Heart left ventricle (tissue), 16 donors: Measurements from ENCODE around the gene ALK. TPM values are rescaled to one million over a fixed set of nuclear protein-coding genes. Genes with fewer than 3 reads are reported as not detected.

ENCODE experiments used
- ATAC-seq, 4 donors: fragments of 200-7000 bp; cut with Tn5 transposase; one replicate each; pipeline ENCODE4 v1.9.1; 2020 to 2022; ENCODE audit warnings: moderate library complexity in 4 of 4, mild to moderate bottlenecking in 3 of 4, moderate number of reproducible peaks in 1 of 4
- DNase-seq, 5 donors: peaks; one replicate each; pipeline ENCODE4 v3.0.0-alpha.2; 2020
- H3K27ac ChIP-seq, 12 donors: fragments of 200-600 bp; sonication (generic) in 4 of 12; one replicate each; pipeline versions ENCODE4 v1.5.0 to v1.8.0; 2016 to 2022; ENCODE audit warnings: mild to moderate bottlenecking in 2 of 12
- H3K27me3 ChIP-seq, 9 donors: fragments of 200-600 bp; sonication (generic) in 2 of 9; one replicate each; pipeline versions ENCODE4 v1.5.1 to v1.8.0; 2016 to 2022; ENCODE audit warnings: mild to moderate bottlenecking in 3 of 9
- H3K36me3 ChIP-seq, 9 donors: fragments of 200-600 bp; sonication (generic) in 2 of 9; one replicate each; pipeline versions ENCODE4 v1.5.0 to v1.8.0; 2018 to 2022; ENCODE audit warnings: mild to moderate bottlenecking in 2 of 9
- H3K4me1 ChIP-seq, 12 donors: fragments of 200-600 bp; sonication (generic) in 4 of 12; one replicate each; pipeline versions ENCODE4 v1.5.0 to v1.8.0; 2016 to 2022; ENCODE audit warnings: mild to moderate bottlenecking in 3 of 12
- H3K4me3 ChIP-seq, 12 donors: fragments of 200-600 bp; sonication (generic) in 4 of 12; one replicate each; pipeline versions ENCODE4 v1.5.0 to v1.8.0; 2017 to 2022; ENCODE audit warnings: mild to moderate bottlenecking in 9 of 12, moderate library complexity in 4 of 12
- H3K9me3 ChIP-seq, 12 donors: fragments of 200-600 bp; sonication (generic) in 4 of 12; one replicate each; pipeline versions ENCODE4 v1.5.0 to v1.8.0; 2016 to 2022; ENCODE audit warnings: mild to moderate bottlenecking in 1 of 12
- CTCF ChIP-seq, 12 donors: fragments of 200-600 bp; sonication (generic) in 4 of 12; IDR thresholded peaks; one replicate each; pipeline versions ENCODE4 v1.5.0 to v1.8.0; 2018 to 2022; ENCODE audit warnings: antibody characterized with exemption in 12 of 12, mild to moderate bottlenecking in 5 of 12
- POLR2A ChIP-seq, 2 donors: fragments of 450-650 bp; IDR thresholded peaks; one replicate each; pipeline ENCODE4 v1.6.1; 2017; ENCODE audit warnings: antibody characterized with exemption in 2 of 2, mild to moderate bottlenecking in 2 of 2, moderate library complexity in 2 of 2
- WGBS, 4 donors: extraction: QIAGEN DNeasy Blood & Tissue Kit in 2 of 4; methylation state at CpG; one replicate each; pipeline versions ENCODE4 v1.1.5 to v1.1.7; 2013 to 2018; 5-methylcytosine and 5-hydroxymethylcytosine counted together
- intact Hi-C, 10 donors: fragments of 100-400 bp; cut with DNase I; formaldehyde crosslinking; loops; one replicate each; pipeline versions ENCODE4 v1.11.1 to v1.14.2; 2022
- polyA plus RNA-seq, 2 donors: library from polyadenylated mRNA; stranded (reverse); fragments of 200-250 nt; gene quantifications; one replicate each; pipeline ENCODE4 v1.2.3, GENCODE V29; 2013
- total RNA-seq, 9 donors: library from RNA; depleted of rRNA in 2 of 9; stranded (reverse); fragments of >200 nt in 2 of 9; fragmentation: NEBNext Ultra II Directional in 3 of 9; extraction: Animal tissue kit (Norgen Biotek cat#: 25700) in 3 of 9; gene quantifications; one replicate each; pipeline versions ENCODE4 v1.1.0 to v1.2.4, GENCODE V29; 2016 to 2023
- donor health status: ischemic (EF 13 %, LVEDD 7.1; RV severe dilation, severe dysfunction).
- donor health status: healthy with polysubstance abuse.
- donor health status: DM: no; HTN: yes; CAD: no.
- donor health status: DM: no; HTN: no; CAD: no.
- donor health status: ischemic (EF 25% LVEDD 6.9; RV normal size, moderate dysfunction).
- donor health status: ischemic (EF 25% LVEDD 5.7; RV mildly dilated, moderate dysfunction).
- donor health status: healthy.
- donor health status: DM: yes; HTN: yes; CAD: no.
- donor health status: ischemic (EF 35%, LVEDD 5.7; RV mildly dilated, moderate dysfunction).
- donor health status: nonischemic (EF 11% LVEDD 7.7; RV severe dilation, severe dysfunction).
- donor health status: DM: yes; HTN: yes; CAD: no.
- donor health status: PGD.
- donor health status: ischemic (EF 29% LVEDD 5.4; RV normal size, mild dysfunction).
- donor health status: nonischemic (EF 23%, LVEDD 6.1; RV moderate dilation, normal function).

ALK gene
- total and polyA plus RNA-seq, 11 donors, result 0.05 to 0.50 (median 0.13) TPM; not detected in 5

GRCh38 chr2:29601872-29602271, 319.5 kb downstream of the ALK start:
- Histone ChIP-seq H3K27ac (no peak overlapping the region), H3K4me1 (peaks cover 0 to 4% (median 0%) of the 10 kb centered on the region in 12 donors), H3K36me3 (no peaks in the 10 kb centered on the region), H3K27me3 (no peaks in the 10 kb centered on the region), H3K9me3 (no peaks in the 10 kb centered on the region), H3K4me3 (no peak overlapping the region)
- WGBS, 4 donors, result 80 to 85% (median 82%) methylated on average over 3 of the region's 3 CpGs
- DNase-seq (no peak), ATAC-seq (no peak)
- intact Hi-C loops, result no loop called here
- no peak for TF ChIP-seq CTCF (IDR thresholded peaks at IDR 0.05)

- DNase-seq (no peak), ATAC-seq (no peak)
- no peak for TF ChIP-seq POLR2A (IDR thresholded peaks at IDR 0.05)
- no peak for TF ChIP-seq CTCF (IDR thresholded peaks at IDR 0.05)
- WGBS, 4 donors, result 80 to 92% (median 84%) methylated on average over 5 of the region's 5 CpGs
- Histone ChIP-seq H3K36me3 (no peaks in the 10 kb centered on the region), H3K9me3 (no peaks in the 10 kb centered on the region), H3K4me3 (no peak overlapping the region), H3K4me1 (peaks cover 0 to 8% (median 0%) of the 10 kb centered on the region in 12 donors), H3K27me3 (no peaks in the 10 kb centered on the region), H3K27ac (no peak overlapping the region)
- intact Hi-C loops, result no loop called here
Observed at GRCh38 chr2:29601321-29601720, 320.1 kb downstream of the ALK start.

- intact Hi-C loops, result no loop called here
- DNase-seq, result no peak
- H3K9me3 ChIP-seq, result no peaks in the 10 kb centered on the region
- peaks cover 0 to 12% (median 0%) of the 10 kb centered on the region in 12 donors for H3K4me1 ChIP-seq
- H3K4me3 ChIP-seq, result no peak overlapping the region
- no peak overlapping the region for H3K27ac ChIP-seq
- H3K27me3 ChIP-seq, result no peaks in the 10 kb centered on the region
- TF ChIP-seq CTCF (IDR thresholded peaks at IDR 0.05) (no peak), POLR2A (IDR thresholded peaks at IDR 0.05) (no peak)
- no peak for ATAC-seq
- WGBS, 4 donors, result 81 to 93% (median 85%) methylated on average over 4 of the region's 4 CpGs
- H3K36me3 ChIP-seq, result no peaks in the 10 kb centered on the region
Observed at GRCh38 chr2:29599946-29600345, 321.4 kb downstream of the ALK start.

GRCh38 chr2:29598978-29599377, 322.4 kb downstream of the ALK start:
- Histone ChIP-seq H3K36me3 (no peaks in the 10 kb centered on the region), H3K27me3 (no peaks in the 10 kb centered on the region), H3K27ac (no peak overlapping the region), H3K9me3 (no peaks in the 10 kb centered on the region), H3K4me1 (peaks cover 0 to 12% (median 0%) of the 10 kb centered on the region in 12 donors), H3K4me3 (no peak overlapping the region)
- DNase-seq, result no peak
- TF ChIP-seq POLR2A (IDR thresholded peaks at IDR 0.05) (no peak), CTCF (IDR thresholded peaks at IDR 0.05) (no peak)
- intact Hi-C loops, result no loop called here
- 61 to 66% (median 63%) methylated on average over 2 of the region's 2 CpGs for WGBS, 4 donors
- no peak for ATAC-seq
